NOMO-1 treated with dmso at 0.1 percent for 144 hours (cell line): Measurements from ENCODE around the gene KLHL29.

ENCODE experiments used
- DNase-seq: peaks from one replicate; lab custom pipeline; 2025; ENCODE audit not compliant: unreplicated experiment; lab: John Stamatoyannopoulos, UW

KLHL29 gene

DNA sequence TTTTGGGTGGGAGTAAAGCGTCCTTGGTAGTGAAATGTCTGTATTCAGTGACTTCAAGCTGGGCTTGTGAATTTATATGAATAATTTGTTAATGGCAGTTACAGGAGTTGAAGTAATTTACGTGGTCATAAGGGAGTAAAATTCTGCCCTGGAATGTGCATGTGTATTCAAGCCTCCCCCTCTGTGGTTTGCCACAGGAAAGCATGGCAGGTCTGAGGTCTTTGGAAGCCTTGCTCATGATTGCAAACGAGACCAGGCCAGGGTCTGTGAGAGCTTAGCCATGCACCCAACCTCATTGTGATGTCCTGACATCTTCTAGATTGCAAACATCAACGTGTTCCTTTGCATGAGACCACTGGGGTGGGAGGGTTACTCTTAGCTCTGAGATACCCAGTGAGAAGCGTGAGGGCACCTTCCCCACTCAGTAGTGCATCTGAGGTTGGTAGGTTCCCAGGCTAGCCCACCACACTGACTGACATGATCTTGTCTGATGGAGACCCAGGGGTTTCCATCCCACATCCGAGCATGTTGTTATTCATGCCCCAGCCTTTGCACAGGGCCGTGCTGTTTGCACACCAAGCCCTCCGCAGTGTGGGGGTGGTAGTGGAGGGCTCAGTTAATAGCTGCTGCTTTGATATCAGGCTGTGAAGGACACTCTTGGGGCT, 216.5 kb downstream of the KLHL29 start:
- DNase-seq, result no peak

DNA sequence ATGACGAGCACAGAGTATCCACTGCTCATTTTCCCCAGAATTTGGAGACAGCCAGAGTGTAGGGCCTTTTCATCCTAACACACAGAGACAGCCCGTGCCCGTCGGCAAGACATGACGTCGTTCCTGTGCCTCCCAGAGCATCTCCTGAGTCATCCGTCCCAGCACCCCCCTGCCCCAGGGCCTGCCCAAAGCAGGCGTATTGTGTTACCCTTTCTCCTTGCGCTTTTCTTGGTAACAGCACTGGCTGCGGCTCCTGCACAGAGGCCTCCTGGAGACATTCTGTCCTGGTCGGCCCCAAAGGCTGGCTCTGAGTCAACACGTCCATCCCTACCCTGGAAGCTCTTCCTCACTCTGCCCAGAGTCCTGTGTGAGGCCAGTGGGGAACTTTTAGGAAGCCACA, 217.1 kb downstream of the KLHL29 start:
- no peak for DNase-seq

DNA sequence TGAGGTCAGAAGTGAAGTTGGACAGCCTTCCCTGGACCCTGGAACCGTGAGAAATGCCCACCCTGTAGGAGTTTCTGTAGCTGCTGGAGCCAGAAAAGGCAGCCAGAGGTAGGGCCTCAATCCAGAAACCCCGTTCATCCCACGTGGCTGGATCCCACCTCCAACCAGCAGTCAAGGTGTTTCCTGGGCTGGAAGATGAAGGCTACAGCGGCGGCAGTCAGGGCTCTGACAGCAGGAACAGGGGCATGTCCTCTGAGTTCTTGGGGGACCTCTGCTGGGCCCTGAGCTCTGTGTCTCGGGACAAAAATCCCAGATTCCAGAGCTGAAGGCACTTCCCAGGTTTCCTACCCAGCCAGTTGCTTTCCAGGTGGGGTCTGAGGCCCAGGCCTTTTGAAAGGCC, 218.2 kb downstream of the KLHL29 start:
- no peak for DNase-seq

DNA sequence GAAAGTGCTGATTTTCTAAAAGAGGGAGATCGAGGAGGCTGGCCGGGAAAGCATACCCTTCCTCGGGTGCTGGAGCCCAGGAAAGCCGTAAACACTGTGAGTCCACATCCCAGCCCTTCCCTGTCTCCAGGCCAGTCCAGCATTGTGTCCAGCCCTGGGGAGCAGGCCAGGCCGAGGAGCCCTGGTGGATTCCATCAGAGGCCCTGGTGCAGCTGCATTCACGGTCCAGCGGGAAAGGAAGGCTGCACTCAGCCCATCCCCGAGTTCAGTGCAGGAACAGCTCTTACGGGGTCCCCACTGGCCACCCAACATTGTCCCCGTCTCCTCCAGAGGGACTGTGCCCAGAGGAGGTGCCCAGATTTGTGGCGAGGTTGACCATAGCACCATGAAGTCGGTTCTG, 218.6 kb downstream of the KLHL29 start:
- DNase-seq, result no peak

DNA sequence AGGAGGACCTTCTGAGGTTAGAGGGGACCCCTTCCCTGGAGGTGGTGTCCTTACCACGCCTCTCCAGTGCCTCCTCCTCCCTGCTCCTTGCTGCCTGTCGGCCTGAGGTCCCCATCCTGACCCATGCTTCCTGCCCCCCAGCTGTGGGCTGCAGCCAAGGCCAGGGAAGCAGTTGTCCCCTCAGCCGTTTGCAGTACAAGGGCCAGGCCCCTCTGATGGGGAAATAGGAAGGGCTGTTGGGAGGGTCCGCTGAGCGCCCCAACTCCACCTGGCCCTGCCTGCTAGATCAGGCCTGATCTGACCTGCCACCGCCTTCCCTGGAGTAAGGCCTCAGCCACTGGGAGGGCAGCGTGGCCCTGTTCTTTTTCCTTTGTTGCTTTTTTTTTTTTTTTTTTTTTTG, 219.8 kb downstream of the KLHL29 start:
- no peak for DNase-seq

DNA sequence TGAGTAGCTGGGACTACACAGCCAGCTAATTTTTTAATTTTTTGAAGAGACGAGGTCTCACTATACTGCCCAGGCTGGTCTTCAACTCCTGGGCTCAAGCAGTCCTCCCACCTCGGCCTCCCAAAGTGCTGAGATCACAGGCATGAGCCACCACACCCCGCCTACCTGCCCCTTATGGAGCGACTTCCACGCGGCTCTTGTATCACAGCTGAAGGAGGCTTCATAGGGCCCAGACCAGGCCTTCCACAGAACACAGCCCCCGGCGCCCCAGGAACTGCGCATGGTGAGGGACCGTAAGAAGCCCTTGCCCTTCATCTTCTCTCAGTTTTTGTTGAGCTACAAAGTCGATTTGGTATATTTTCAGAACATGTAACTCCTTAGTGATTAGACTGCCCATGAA, 220.3 kb downstream of the KLHL29 start:
- no peak for DNase-seq

DNA sequence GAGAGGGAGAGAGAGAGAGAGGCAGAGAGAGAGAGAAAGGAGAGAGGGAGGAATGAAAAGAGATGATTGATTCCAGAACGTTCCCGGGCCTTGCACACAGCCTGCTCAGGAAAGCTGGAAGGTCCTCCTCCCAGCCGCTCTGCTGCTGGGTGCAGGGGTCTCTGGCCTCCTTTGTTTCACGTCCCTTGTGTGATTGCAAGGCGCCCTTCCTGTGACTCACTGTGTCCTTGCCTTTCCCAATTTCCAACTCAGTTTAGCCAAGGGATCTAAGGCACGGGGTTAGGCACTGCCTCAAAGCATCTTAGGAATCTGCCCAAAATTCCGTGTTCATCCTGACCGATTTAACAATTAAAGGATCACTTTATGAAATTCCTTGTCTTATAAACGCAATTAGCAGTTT, 221.2 kb downstream of the KLHL29 start:
- no peak for DNase-seq

DNA sequence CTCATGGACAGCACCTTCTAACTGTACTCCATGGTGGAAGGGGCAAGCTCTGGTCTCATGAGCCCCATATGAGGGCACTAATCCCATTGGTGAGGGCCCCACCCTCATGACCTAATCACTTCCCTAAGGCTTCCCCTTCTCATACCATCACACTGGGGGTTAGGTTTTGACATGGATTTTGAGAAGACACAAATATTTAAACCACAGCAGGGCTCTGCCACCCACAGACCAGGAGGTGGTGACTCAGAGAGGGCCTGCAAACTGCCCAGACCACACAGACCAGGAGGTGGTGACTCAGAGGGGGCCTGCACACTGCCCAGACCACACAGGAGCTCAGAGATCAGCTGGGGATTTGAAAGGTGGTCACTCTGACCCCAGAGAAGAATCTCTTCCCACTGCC, 222.0 kb downstream of the KLHL29 start:
- DNase-seq, result no peak

DNA sequence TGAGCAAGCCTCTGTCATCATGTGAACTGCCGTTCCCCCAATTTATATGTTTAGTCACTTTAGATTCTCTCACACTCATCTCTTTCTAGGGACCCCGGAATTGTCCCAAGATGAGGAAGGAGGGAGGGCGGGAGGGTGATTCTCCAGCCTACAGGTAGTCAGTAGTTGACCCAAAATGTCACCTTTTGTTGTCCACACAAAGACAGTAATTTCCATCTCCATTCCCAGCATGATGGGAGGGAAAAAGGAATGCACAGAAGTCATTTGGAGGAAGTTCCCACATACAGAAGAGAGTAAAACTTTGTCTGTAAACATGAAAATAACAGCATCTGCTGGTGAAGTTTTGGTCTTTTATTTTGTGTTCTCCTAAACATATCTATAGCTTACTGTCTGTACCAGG, 222.9 kb downstream of the KLHL29 start:
- DNase-seq, result no peak

DNA sequence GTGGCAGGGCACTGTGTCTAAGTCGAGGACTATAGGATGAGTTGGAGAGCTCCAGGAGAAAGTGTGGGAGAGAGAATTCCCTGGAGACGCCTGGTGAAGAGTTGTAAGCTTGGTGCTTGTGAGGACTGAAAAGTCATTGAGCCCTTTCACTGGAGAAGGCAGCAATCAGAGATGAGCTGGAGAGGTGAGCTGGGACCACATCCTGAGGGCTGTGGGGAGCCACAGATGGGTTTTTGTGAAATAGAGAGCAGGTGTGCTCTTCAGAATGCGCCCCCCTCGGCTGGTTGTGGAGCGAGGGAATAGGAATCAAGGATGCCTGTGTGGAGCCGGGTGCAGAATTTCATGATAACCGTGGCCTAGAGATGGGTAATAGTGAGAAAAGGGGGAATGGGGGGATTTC, 224.3 kb downstream of the KLHL29 start:
- DNase-seq, result no peak

DNA sequence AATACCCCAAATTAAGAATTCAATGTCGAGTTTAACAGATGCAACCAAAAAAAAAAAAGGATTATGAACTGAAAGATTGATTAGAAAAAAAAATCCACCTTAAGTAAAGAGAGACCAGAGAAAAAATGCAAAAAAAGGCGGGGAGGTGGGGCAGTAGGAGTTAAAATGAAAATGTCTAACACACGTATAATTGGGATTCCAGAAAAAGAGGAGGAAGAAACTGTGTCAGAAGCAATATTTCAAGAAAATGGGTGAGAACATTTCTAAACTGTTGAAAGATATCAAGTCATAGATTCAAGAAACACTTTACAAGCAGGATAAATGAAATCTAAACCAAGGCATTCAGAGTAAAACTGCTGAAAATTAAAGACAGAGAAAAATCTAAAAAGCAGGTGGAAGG, 226.9 kb downstream of the KLHL29 start:
- no peak for DNase-seq

DNA sequence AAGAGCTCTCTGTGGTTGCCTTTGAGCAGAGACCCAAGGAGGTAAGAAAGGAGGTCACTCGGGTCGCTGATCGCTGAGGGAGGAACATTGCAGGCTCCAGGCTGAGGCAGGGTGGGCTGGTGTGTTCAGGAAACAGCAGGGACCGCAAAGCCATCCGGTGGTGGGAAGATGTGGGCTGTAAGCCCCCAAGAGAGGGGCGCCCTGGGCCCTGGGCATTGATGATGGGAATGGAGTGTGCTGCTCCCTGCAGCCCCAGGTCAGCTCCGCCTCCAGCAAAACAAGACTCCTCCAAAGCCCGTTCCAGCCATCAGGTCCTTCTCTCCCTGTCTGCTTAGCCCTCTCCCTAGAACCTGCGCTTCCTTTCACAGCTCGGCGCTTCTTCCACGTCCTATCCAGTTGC, 229.7 kb downstream of the KLHL29 start:
- DNase-seq, result no peak

DNA sequence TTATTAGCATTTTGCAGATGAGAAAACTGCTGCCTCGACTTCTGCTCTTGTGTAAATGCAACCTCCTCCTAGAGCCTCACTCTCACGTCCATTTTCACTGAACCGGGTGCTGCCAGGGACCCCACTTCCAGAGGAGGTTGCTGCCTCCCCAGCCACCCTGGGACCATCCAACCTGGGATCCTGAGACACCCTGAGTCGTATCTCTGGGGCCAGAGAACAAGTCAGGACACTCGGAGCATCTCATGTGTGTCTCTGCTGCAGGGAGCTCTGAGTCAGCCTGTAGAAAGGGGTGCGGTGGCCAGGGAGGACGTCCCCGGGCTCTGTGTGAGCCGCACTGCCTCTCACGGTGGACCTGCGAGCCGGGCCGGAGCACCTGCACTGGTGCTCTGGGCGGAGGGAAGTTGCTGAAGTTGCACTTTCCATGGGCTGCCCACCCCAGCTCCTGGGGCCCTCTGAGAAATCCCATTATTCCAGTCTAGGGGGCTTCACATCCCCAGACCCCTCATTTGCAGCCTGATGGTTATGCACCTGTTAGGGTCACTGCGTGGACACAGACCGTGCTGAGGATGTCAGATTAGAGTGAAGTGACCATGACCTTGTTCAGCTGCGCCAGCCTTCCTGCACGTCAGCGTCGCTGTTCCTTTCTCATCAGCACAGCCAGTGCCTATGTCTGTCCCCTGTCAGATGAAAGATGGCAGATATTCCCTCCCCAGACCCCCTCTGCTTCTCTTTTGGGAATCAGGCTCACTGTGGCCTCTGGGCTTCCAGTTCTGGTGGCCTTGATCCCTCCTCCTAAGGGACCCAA, 230.4 kb downstream of the KLHL29 start:
- DNase-seq, result no peak

DNA sequence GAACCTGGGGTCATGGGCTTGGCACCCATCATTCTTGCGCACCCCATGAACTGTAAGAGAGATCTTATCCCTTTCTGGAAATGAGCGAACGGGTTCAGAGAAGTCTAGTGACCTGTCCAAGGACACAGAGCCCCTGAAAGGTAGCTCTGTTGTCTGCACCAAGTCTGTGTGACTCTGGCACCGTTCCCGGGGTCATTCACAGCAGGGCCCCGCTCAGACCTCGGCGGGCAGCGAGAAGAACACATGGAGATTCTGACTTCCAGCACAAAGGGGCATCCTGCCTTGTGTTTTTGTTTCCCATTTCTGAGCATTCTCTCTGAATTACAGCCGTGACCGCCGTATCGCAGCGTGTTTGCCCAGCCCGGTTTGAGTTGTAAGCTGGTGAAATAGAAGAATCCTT, 231.7 kb downstream of the KLHL29 start:
- DNase-seq, result no peak

DNA sequence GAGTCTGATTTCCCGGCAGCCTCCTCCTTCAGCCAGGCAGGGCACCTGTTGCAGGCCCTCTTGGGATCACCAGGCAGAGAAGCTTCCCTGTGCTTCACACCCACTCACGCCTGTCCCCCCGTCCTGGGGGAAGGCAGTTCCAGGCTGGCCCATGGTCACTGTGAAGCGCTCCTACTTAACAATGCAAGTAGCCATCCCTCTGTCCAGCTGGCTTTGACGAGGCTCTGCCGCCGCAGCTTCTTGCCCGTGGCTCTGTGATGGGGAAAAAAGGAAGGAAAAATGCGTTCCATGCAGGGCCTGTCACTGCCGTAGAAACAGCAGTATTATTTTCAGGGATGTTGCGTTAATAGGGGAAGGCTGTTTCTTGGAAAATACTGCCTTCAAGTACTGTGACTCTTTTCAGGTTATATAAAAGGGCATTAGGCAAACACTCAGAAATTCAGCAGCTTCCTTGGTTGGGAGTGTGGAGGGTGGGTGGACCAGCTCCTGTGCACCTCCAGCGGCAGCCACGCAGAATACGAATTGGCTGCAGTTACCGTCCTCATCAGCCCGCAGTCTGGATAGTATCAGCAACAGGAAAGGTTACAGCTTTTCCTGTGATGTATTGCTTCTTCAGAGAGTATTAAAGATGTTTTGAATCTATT, 232.3 kb downstream of the KLHL29 start:
- no peak for DNase-seq

DNA sequence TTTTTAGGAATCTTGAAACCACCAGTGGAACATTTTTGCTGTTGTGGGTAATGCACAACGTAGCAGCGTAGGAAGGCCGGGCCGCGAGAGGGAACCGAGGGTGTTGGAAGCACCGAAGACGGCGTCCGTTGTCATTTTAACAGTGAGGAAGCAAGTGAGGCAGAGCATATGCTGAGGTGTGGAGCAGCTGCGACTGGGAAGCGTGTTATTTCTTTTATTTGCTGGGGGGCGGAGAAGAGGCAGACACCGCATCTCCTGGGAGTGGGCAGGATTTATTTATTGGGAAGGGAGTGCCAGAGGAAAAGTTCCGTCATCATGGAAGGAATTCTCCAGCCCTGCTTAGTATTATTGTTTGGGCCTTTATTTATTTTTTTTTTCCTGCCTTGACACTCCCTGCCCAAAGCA, 232.8 kb downstream of the KLHL29 start:
- DNase-seq, result no peak

DNA sequence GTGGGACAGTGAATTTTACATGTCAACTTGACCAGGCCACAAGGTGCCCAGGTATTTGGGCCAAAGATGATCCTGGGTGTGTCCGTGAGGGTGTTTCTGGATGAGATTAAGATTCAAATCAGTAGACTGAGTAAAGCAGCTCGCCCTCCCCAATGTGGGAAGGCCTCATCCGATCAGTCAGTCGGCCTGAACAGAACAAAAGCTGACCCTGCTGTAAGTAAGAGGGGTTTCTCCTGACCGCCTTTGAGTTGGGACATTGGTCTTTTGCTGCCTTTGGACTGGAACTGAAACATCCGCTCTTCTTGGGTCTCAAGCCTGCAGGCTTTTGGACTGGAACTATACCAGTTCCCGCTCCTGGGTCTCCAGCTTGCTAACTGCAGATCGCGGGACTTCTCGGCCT, 233.3 kb downstream of the KLHL29 start:
- DNase-seq, result no peak

DNA sequence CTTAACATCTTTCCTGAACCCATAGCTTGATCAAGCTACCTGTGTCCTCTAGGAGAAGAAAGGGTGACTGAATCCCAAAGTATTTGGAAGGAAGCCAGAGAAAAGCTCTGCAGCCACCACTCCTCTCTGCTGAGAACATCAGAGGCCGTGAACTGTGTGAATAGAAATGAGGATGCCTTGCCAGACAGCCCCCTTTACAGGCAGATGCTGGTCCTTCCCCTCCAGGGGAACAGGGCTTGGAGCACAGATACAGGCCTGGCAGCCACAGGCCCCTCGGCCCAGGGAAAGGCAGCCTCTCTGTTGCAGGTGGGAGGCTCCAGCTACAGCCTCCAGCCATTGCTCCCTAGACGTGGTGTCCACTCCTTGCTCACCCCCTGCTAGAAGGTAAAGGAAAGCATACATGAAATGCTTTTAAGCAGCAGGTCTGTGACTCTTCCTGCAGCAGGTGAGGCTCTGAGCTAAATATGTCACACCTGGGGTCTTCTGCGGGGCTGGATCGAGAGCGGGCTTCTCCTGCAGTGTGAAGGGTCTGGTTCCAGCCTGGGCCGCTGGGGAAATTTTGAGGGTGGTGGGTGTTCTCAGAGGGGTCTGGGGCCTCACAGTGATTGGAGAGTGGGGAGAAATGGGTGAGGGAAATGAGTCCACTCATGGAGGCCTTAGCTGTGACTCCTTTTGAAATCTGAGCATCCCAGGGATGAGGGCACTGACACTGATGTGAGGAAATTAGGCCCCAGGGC, 234.0 kb downstream of the KLHL29 start:
- no peak for DNase-seq

DNA sequence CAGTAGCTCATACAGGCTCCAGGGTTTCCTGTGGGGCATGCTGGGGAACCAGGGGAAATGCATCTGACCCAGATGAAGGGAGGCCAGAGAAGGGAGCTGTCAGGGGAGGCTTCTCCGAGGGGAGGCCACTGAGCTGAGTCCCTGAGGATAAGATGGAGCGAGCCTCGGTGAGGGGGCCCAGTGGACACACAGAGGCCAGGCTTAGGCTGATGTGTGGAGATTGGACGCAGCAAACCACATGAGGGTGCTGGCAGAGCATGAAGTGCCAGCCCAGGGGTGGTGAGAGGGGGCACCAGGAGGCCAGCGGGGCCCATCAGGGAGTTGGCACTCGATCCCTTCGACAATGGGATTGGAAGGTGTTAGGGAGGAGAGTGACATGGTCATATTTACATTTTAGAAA, 235.0 kb downstream of the KLHL29 start:
- DNase-seq, result no peak

DNA sequence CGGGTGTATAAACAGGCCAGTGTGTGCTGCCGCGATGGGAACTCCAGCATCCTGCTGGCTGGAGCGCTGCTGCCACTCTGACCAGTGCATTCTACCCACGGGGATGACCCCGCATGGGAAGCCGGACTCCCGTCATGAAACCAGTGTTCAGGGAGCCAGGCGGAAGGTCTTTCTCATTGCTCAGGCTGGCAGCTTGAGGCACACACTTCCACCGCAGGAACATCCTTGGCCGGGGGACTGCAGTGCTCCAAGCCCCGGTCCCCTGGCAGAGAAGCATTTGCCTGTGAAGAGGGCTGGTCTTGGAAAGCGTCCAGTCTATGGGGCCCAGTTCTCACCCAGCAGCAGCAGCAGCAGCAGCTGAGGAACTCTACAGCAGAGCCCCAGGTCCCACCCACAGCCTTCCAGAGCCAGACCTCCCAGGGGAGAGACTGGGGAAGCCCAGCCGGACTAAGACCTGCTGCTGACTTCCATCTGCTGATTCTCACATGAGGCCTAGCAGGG, 235.9 kb downstream of the KLHL29 start:
- DNase-seq, result no peak

DNA sequence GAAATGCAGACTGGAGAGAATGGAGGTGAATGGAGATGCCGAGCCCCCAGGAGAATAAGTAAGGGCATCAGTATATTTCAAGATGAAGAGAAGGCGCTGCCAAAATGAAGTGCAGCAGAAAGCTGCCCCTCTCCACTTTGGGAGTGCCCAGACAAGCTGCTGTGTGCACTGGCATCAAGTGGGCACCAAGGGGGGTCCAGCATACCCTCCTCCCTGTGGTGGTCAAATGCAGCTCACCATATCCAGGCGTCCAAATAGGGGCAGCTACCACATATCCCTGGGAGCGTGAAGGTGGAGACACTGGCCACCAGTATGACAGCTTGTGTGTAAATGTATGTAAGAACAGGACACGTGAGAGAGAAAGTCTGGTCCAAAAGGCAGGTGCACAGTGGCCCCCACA, 236.6 kb downstream of the KLHL29 start:
- no peak for DNase-seq
